Measurements from ENCODE around the gene RHOT2. TPM values are rescaled to one million over a fixed set of nuclear protein-coding genes. Genes with fewer than 3 reads are reported as not detected.
A peak's percentile ranks its signal among the peaks of the same experiment; 100 is the strongest.

Gene RHOT2
- total and polyA plus RNA-seq, 10 of the 15 experiments (the other 5 are each of a cell fraction or from before 2014, with no cell fraction given) = 3.7 to 174 (median 69.8) TPM

DNA sequence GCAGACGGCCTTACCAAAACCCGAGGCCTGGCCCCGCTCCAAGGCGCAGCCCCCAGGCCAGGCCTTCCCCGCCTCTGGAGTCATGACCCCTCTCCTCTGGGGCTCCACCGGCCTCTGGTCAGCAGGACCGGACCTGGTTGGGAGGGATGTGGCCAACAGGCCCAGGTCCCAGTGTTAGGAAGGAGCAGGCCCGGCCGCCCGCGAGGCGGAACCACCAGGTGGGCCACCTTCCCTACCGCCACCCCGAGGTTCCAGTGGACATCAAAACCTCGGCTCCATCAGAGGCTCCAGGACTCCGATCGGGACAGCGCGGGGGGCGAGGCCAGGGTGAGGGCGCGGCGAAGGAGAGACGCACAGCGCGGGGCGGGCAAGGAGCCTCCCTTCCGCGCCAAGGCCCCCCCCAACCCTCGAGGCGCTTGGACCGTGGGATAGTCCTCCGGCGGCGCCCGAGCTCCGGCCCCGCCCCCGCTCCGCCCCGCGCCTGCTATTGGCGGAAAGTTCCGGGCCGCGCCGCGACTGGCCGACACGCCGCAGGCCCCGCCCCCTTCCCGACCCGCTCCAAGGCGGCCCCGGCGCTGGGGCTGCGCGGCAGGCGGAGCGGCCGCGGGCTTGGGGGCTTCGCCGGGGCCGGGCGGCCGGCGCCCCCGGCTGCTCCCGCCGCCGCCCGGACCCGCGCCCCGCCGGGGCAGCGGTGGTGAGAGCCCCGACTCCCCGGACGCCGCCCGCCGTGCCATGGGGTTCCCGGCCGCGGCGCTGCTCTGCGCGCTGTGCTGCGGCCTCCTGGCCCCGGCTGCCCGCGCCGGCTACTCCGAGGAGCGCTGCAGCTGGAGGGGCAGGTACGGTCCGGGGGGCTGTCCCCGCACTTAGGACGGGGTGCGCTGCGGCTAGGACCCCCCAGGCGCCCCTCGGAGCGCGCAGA is 46.9 kb downstream of the RHOT2 start, which contains the start of gene METRN:
METRN (plus strand) TSS at position 561 of the 919 bp plus-strand sequence; CDS start at position 733, 172 bp downstream.
- in situ Hi-C loops (cut with MboI) = loop anchor here (5.0 kb wide), 1 partner anchor 72 kb away; the partner anchor contains the start of genes CHTF18 and RPUSD1
- FAIRE-seq = no peak

More for the DNA sequence above, 46.9 kb downstream of the RHOT2 start, which contains the start of gene METRN:
- ChIA-PET RAD21 (ENCODE audit: unreplicated experiment) (interaction anchor here (1.5 kb wide), 1 partner anchor 70 kb away, joined by 5 read pairs; no protein-coding TSS in a partner anchor), POLR2A (interaction anchor here (1.6 to 2.4 kb wide), 2 partner anchors 20 to 74 kb away, joined by 4 to 7 read pairs; partner anchors contain the start of genes CHTF18 and RPUSD1), CTCF (interaction anchor here (1.9 to 2.2 kb wide), 3 partner anchors 23 to 70 kb away, joined by 5 to 9 read pairs (median 6); partner anchors contain the start of gene CIAO3), SMC1A (ENCODE audit: uncharacterized antibody, unreplicated experiment) (interaction anchor here (1.0 kb wide), 2 partner anchors 11 to 23 kb away, joined by 3 read pairs; partner anchors contain the start of gene CCDC78)
- peak within 1 kb of the TSS; percentile 63 for H2AFZ ChIP-seq (ENCODE audit: control insufficient read depth, low read depth, low read length)
- 0 out of 2 replicates have a peak, but pooled peaks cover 2% of the 10 kb centered on the region for H4K20me1 ChIP-seq (ENCODE audit: control insufficient read depth, insufficient read depth)
- H3K79me2 ChIP-seq (ENCODE audit: control insufficient read depth, insufficient read depth, low read length) = no peaks in the 10 kb centered on the region
- intact Hi-C loops (cut with micrococcal nuclease; ENCODE audit: unreplicated experiment) = no loop called here
- WGBS (ENCODE audit: insufficient coverage, insufficient replicate concordance, low lambda C conversion rate, missing lambda C conversion rate) = 14% methylated on average over 55 of the region's 108 CpGs
- H3K4me1 ChIP-seq (ENCODE audit: control insufficient read depth, insufficient read depth, low read length) = peaks cover 7% of the 10 kb centered on the region
- DNase-seq (ENCODE audit: low read depth, low spot score) (no peak), ATAC-seq (peak; percentile 88)
- H3K4me2 ChIP-seq (ENCODE audit: control insufficient read depth, insufficient read depth) = peak within 1 kb of the TSS; percentile 82
- H3K36me3 ChIP-seq (ENCODE audit: control insufficient read depth in 2 of 2, insufficient read depth in 2 of 2, low read length in 1 of 2) = no peaks in the 10 kb centered on the region
- TF ChIP-seq POLR2A (IDR thresholded peaks at IDR 0.05; ENCODE audit: low read depth, low read length) (peak; percentile 55; the same call in 1 of the 2 replicates), SP1 (IDR thresholded peaks at IDR 0.05; ENCODE audit: low read depth, low read length) (peak; percentile 75), EGR1 (IDR thresholded peaks at IDR 0.05; ENCODE audit: borderline replicate concordance in 1 of 2, low read depth in 2 of 2, low read length in 2 of 2) (peak in 1 of 2 experiments; percentile 58; a peak in 2 of 3 replicates), NFYB (IDR thresholded peaks at IDR 0.05; ENCODE audit: insufficient read depth, low read depth, low read length) (peak; percentile 92), SIN3A (IDR thresholded peaks at IDR 0.05; ENCODE audit: low read depth, low read length) (no peak), STAT1 (conservative IDR thresholded peaks at IDR 0.05) (no peak)
- TF ChIP-seq, protein P1, sequence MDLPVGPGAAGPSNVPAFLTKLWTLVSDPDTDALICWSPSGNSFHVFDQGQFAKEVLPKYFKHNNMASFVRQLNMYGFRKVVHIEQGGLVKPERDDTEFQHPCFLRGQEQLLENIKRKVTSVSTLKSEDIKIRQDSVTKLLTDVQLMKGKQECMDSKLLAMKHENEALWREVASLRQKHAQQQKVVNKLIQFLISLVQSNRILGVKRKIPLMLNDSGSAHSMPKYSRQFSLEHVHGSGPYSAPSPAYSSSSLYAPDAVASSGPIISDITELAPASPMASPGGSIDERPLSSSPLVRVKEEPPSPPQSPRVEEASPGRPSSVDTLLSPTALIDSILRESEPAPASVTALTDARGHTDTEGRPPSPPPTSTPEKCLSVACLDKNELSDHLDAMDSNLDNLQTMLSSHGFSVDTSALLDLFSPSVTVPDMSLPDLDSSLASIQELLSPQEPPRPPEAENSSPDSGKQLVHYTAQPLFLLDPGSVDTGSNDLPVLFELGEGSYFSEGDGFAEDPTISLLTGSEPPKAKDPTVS (IDR thresholded peaks at IDR 0.05; ENCODE audit: low read depth, low read length) = no peak
- H3K4me3 ChIP-seq = peak within 1 kb of the TSS; percentile 58
- no peak within 1 kb of the TSS for H3K9ac ChIP-seq (ENCODE audit: control insufficient read depth, insufficient read depth, low read length)
- BruUV-seq (replicated peaks) = no TSS peak
- no peak within 1 kb of the TSS for H3K27ac ChIP-seq (ENCODE audit: control insufficient read depth, insufficient read depth)
- no peaks in the 10 kb centered on the region for H3K9me3 ChIP-seq (replicated peaks; ENCODE audit: control insufficient read depth, insufficient read depth, low read length)
- no peaks in the 10 kb centered on the region for H3K27me3 ChIP-seq (replicated peaks in 1 of 2; ENCODE audit: control insufficient read depth in 2 of 2, insufficient read depth in 2 of 2, low read length in 1 of 2)

Measured in GM12878 (cell line).